HL-60 (cell line): ENCODE measurements around the gene TBX19.

ENCODE experiments used
- CTCF ChIP-seq: IDR thresholded peaks from one replicate; pipeline ENCODE4 v1.5.1; 2011; ENCODE audit warnings: low read length, control low read depth, inconsistent platforms; ENCODE audit not compliant: insufficient read depth
- SPI1 ChIP-seq: IDR thresholded peaks from 2 replicates; pipeline ENCODE4 v1.6.1; 2012; ENCODE audit warnings: low read depth, mild to moderate bottlenecking, borderline replicate concordance
- TF ChIP-seq, protein P1 (sequence below): IDR thresholded peaks from 2 replicates; pipeline ENCODE4 v1.6.1; 2012; ENCODE audit warnings: low read depth; ENCODE audit not compliant: insufficient replicate concordance

- TF ChIP-seq CTCF = no peak
- TF ChIP-seq SPI1 = no peak
- TF ChIP-seq, protein P1, sequence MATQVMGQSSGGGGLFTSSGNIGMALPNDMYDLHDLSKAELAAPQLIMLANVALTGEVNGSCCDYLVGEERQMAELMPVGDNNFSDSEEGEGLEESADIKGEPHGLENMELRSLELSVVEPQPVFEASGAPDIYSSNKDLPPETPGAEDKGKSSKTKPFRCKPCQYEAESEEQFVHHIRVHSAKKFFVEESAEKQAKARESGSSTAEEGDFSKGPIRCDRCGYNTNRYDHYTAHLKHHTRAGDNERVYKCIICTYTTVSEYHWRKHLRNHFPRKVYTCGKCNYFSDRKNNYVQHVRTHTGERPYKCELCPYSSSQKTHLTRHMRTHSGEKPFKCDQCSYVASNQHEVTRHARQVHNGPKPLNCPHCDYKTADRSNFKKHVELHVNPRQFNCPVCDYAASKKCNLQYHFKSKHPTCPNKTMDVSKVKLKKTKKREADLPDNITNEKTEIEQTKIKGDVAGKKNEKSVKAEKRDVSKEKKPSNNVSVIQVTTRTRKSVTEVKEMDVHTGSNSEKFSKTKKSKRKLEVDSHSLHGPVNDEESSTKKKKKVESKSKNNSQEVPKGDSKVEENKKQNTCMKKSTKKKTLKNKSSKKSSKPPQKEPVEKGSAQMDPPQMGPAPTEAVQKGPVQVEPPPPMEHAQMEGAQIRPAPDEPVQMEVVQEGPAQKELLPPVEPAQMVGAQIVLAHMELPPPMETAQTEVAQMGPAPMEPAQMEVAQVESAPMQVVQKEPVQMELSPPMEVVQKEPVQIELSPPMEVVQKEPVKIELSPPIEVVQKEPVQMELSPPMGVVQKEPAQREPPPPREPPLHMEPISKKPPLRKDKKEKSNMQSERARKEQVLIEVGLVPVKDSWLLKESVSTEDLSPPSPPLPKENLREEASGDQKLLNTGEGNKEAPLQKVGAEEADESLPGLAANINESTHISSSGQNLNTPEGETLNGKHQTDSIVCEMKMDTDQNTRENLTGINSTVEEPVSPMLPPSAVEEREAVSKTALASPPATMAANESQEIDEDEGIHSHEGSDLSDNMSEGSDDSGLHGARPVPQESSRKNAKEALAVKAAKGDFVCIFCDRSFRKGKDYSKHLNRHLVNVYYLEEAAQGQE = no peak
These were observed 35.5 kb downstream of the TBX19 start for GRCh38 chr1:168316142-168316541.
